ENCODE data around the gene FOXB1.

Gene FOXB1

GRCh38 chr15:60005352-60006202, 1.5 kb downstream of the FOXB1 start:
- Histone ChIP-seq H3K27me3 (ENCODE audit: insufficient read depth, poor library complexity, severe bottlenecking) (peaks cover 91% of the 10 kb centered on the region), H3K27ac (replicated peaks) (no peak overlapping the region), H3K4me3 (replicated peaks; ENCODE audit: insufficient read depth, low read length) (peak overlapping the region; percentile 39)
- DNase-seq (ENCODE audit: low read depth in 1 of 2, low spot score in 1 of 2) = no peak
- TF ChIP-seq CTCF (IDR thresholded peaks at IDR 0.05; ENCODE audit: insufficient read depth, low read length) (no peak), SPI1 (IDR thresholded peaks at IDR 0.05; ENCODE audit: borderline replicate concordance, low read depth) (no peak), POLR2AphosphoS5 (IDR thresholded peaks at IDR 0.05; ENCODE audit: low read depth) (no peak), REST (IDR thresholded peaks at IDR 0.05; ENCODE audit: insufficient replicate concordance, low read depth) (no peak), GABPA (IDR thresholded peaks at IDR 0.05; ENCODE audit: low read depth) (no peak)

- DNase-seq (ENCODE audit: low read depth in 1 of 2, low spot score in 1 of 2) = no peak
- Histone ChIP-seq H3K4me3 (replicated peaks; ENCODE audit: insufficient read depth, low read length) (peak overlapping the region; percentile 39), H3K27me3 (ENCODE audit: insufficient read depth, poor library complexity, severe bottlenecking) (peaks cover 88% of the 10 kb centered on the region), H3K27ac (replicated peaks) (no peak overlapping the region)
- TF ChIP-seq GABPA (IDR thresholded peaks at IDR 0.05; ENCODE audit: low read depth) = no peak
- TF ChIP-seq SPI1 (IDR thresholded peaks at IDR 0.05; ENCODE audit: borderline replicate concordance, low read depth) = no peak
- no peak for TF ChIP-seq POLR2AphosphoS5 (IDR thresholded peaks at IDR 0.05; ENCODE audit: low read depth)
- TF ChIP-seq CTCF (IDR thresholded peaks at IDR 0.05; ENCODE audit: insufficient read depth, low read length) = no peak
- no peak for TF ChIP-seq REST (IDR thresholded peaks at IDR 0.05; ENCODE audit: insufficient replicate concordance, low read depth)
These were observed 2.2 kb downstream of the FOXB1 start for GRCh38 chr15:60006203-60006862.

- no peak for DNase-seq (ENCODE audit: low read depth in 1 of 2, low spot score in 1 of 2)
- TF ChIP-seq SPI1 (IDR thresholded peaks at IDR 0.05; ENCODE audit: borderline replicate concordance, low read depth) = no peak
- TF ChIP-seq CTCF (IDR thresholded peaks at IDR 0.05; ENCODE audit: insufficient read depth, low read length) = no peak
- no peak for TF ChIP-seq GABPA (IDR thresholded peaks at IDR 0.05; ENCODE audit: low read depth)
- TF ChIP-seq POLR2AphosphoS5 (IDR thresholded peaks at IDR 0.05; ENCODE audit: low read depth) = no peak
- TF ChIP-seq REST (IDR thresholded peaks at IDR 0.05; ENCODE audit: insufficient replicate concordance, low read depth) = no peak
- Histone ChIP-seq H3K27me3 (ENCODE audit: insufficient read depth, poor library complexity, severe bottlenecking) (peaks cover 83% of the 10 kb centered on the region), H3K4me3 (replicated peaks; ENCODE audit: insufficient read depth, low read length) (no peak overlapping the region), H3K27ac (replicated peaks) (no peak overlapping the region)
These were observed 2.8 kb downstream of the FOXB1 start for GRCh38 chr15:60006873-60007272.
